Measurements from ENCODE around the gene SND1. TPM values are rescaled to one million over a fixed set of nuclear protein-coding genes. Genes with fewer than 3 reads are reported as not detected.
"Not testable (repeated sequence)": the region's sequence is repeated elsewhere in the genome, so short reads cannot be mapped to it uniquely, and the experiment has no call there.

SND1 gene
- total and polyA plus RNA-seq, 10 of the 15 experiments (the other 5 are each of a cell fraction or from before 2014, with no cell fraction given), result 52.4 to 270 (median 146) TPM

DNA sequence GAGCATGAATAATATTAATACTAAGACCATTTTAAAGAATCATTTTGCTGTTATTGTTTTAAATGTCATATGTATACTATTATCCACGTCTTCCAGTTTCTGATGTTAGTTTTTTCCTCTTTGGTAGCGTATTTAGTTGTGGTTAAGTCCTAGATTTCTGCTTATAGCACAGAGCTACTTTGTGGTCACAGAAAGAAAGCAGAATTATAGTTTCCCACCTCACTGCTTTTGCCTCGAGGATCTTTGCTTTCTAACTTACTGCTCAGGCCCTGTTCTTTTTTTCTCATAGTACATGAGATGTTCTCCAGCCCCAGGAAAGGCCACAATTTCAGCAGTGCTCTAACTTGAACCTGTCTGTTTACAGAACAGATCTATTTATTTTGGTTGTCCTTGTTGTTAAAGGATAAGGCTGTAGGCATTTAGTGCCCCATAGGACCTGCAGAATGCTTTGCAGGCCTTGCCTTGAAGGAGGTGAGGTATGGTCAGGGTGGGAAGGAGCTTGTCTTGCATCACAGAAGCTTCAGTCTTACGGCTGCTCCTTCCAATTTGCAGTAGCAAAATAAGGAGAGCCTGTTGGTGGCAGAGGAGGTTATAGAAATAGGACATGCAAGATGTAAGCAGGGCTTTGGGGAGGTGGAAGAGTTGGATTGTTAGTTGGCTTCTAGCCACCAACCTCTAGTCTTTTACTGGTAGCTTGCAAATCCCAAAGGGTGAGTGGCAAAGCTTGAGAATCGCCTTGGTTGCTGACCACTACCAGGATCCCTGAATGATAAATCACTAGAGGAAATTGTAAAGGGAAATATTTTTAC, 250.1 kb downstream of the SND1 start:
- Histone ChIP-seq H3K79me2 (ENCODE audit: control insufficient read depth, insufficient read depth, low read length) (peaks cover 19% of the 10 kb centered on the region), H3K27ac (ENCODE audit: control insufficient read depth, insufficient read depth) (peak overlapping the region; percentile 70), H3K9me3 (replicated peaks; ENCODE audit: control insufficient read depth, insufficient read depth, low read length) (no peaks in the 10 kb centered on the region), H3K9ac (ENCODE audit: control insufficient read depth, insufficient read depth, low read length) (no peak overlapping the region), H4K20me1 (ENCODE audit: control insufficient read depth, insufficient read depth) (no peaks in the 10 kb centered on the region; the same call in 1 of the 2 replicates), H3K27me3 (replicated peaks in 1 of 2; ENCODE audit: control insufficient read depth in 2 of 2, insufficient read depth in 2 of 2, low read length in 1 of 2) (no peaks in the 10 kb centered on the region), H3K36me3 (ENCODE audit: control insufficient read depth in 2 of 2, insufficient read depth in 2 of 2, low read length in 1 of 2) (peaks cover 4 to 8% of the 10 kb centered on the region in 2 experiments; a peak in 3 of 4 replicates), H3K4me3 (0 out of 2 replicates have a peak overlapping the region, but pooled peaks have one; percentile 5), H3K4me2 (ENCODE audit: control insufficient read depth, insufficient read depth) (peak overlapping the region; percentile 73), H2AFZ (ENCODE audit: control insufficient read depth, low read depth, low read length) (no peak overlapping the region), H3K4me1 (ENCODE audit: control insufficient read depth, insufficient read depth, low read length) (peaks cover 69% of the 10 kb centered on the region)
- RAD21 ChIA-PET (ENCODE audit: unreplicated experiment), result interaction anchor here (0.8 kb wide), 1 partner anchor 27 kb away, joined by 3 read pairs; no protein-coding TSS in a partner anchor
- in situ Hi-C loops (cut with MboI), result no loop called here
- BruUV-seq (replicated peaks), result no TSS peak
- no peak for TF ChIP-seq POU2F2 (IDR thresholded peaks at IDR 0.05; ENCODE audit: borderline replicate concordance, low read depth, low read length)
- TF ChIP-seq RUNX3 (IDR thresholded peaks at IDR 0.05; ENCODE audit: low read length), result peak; percentile 86
- TF ChIP-seq HCFC1 (IDR thresholded peaks at IDR 0.05; ENCODE audit: low read length), result no peak
- intact Hi-C loops (cut with micrococcal nuclease; ENCODE audit: unreplicated experiment), result no loop called here
- CTCF ChIA-PET, result interaction anchor here (1.0 kb wide), 1 partner anchor 9 kb away, joined by 5 read pairs; no protein-coding TSS in a partner anchor
- SMC1A ChIA-PET (ENCODE audit: uncharacterized antibody, unreplicated experiment), result interaction anchor here (0.6 to 1.3 kb wide), 3 partner anchors 10 to 495 kb away, joined by 3 read pairs; no protein-coding TSS in a partner anchor
- 15% methylated on average over 5 of the region's 5 CpGs for WGBS (ENCODE audit: insufficient coverage, insufficient replicate concordance, low lambda C conversion rate, missing lambda C conversion rate)
- peak; percentile 45 for ATAC-seq
- POLR2A ChIA-PET, result interaction anchor here (0.6 to 1.2 kb wide), 4 partner anchors 9 to 111 kb away, joined by 3 to 5 read pairs (median 3); no protein-coding TSS in a partner anchor
- no peak for FAIRE-seq
- DNase-seq (ENCODE audit: low read depth, low spot score), result peak; percentile 60

DNA sequence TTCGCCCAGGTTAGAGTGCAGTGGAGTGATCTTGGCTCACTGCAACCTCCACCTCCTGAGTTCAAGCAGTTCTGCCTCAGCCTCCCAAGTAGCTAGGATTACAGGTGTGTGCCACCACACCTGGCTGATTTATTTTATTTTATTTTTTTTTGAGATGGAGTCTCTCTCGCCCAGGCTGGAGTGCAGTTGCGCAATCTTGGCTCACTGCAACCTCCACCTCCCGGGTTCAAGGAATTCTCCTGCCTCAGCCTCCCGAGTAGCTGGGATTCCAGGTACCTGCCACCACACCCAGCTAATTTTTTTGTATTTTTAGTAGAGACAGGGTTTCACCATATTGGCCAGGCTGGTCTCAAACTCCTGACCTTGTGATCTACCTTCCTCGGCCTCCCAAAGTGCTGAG, 250.8 kb downstream of the SND1 start:
- H4K20me1 ChIP-seq (ENCODE audit: control insufficient read depth, insufficient read depth); H2AFZ ChIP-seq (ENCODE audit: control insufficient read depth, low read depth, low read length); H3K36me3 ChIP-seq (ENCODE audit: control insufficient read depth in 2 of 2, insufficient read depth in 2 of 2, low read length in 1 of 2); CTCF ChIA-PET; H3K9ac ChIP-seq (ENCODE audit: control insufficient read depth, insufficient read depth, low read length); BruUV-seq (replicated peaks); in situ Hi-C loops (cut with MboI); H3K9me3 ChIP-seq (replicated peaks; ENCODE audit: control insufficient read depth, insufficient read depth, low read length); H3K27me3 ChIP-seq (replicated peaks in 1 of 2; ENCODE audit: control insufficient read depth in 2 of 2, insufficient read depth in 2 of 2, low read length in 1 of 2); ATAC-seq; intact Hi-C loops (cut with micrococcal nuclease; ENCODE audit: unreplicated experiment); DNase-seq (ENCODE audit: low read depth, low spot score); H3K4me3 ChIP-seq; FAIRE-seq: not testable (repeated sequence)
- Histone ChIP-seq H3K4me2 (ENCODE audit: control insufficient read depth, insufficient read depth) (0 out of 2 replicates have a peak overlapping the region, but pooled peaks have one; percentile 73), H3K4me1 (ENCODE audit: control insufficient read depth, insufficient read depth, low read length) (peaks cover 70% of the 10 kb centered on the region), H3K27ac (ENCODE audit: control insufficient read depth, insufficient read depth) (peak overlapping the region; percentile 70), H3K79me2 (ENCODE audit: control insufficient read depth, insufficient read depth, low read length) (peaks cover 21% of the 10 kb centered on the region)
- ChIA-PET POLR2A (interaction anchor here (1.0 to 1.2 kb wide), 3 partner anchors 9 to 47 kb away, joined by 3 to 5 read pairs (median 3); no protein-coding TSS in a partner anchor), SMC1A (ENCODE audit: uncharacterized antibody, unreplicated experiment) (interaction anchor here (0.6 to 0.7 kb wide), 2 partner anchors 9 to 495 kb away, joined by 3 read pairs; no protein-coding TSS in a partner anchor), RAD21 (ENCODE audit: unreplicated experiment) (interaction anchor here (0.8 kb wide), 1 partner anchor 27 kb away, joined by 3 read pairs; no protein-coding TSS in a partner anchor)
- 98% methylated on average over 6 of the region's 6 CpGs for WGBS (ENCODE audit: insufficient coverage, insufficient replicate concordance, low lambda C conversion rate, missing lambda C conversion rate)

All from GM12878 (cell line).